ENCODE data around the gene MDM2.
"Not testable (repeated sequence)": the region's sequence is repeated elsewhere in the genome, so short reads cannot be mapped to it uniquely, and the experiment has no call there.

Gene MDM2

DNA sequence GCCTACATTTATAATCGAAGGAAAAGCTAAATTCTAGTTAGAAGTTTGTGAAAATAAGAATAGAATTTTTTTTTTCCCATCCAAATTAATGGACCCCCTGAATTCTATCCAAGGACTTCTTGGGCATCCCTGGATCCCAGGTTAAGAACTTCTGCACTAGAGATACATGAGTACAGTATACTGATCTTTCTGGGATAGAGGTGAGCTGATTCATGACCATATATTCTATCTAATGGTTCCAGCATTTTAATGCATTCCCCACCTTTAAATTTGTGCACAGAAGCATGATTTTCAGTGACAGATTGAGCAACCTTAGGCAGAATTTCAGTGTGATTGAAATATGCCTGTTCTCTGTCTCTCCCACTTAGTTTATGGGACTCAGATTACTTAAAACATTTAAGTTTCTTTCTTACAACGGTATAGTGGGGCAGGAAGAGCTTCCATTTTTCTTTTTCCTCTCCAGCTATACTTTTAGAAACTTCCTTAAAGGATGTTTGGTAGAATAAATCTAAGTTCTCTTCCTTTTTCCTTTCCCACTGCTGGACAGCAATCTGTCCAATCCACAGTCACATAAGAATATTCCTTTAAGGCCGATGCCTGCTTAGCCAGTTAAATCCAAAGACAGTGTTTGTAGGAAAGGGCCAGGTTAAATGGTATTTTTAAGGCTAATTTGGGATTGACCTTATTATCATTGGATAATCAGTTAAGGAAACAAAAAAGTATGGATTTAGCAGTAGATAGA, 6.7 kb downstream of the MDM2 start:
- TF ChIP-seq CTCF (conservative IDR thresholded peaks at IDR 0.05; ENCODE audit: low read depth, low read length) = no peak
- no peak for DNase-seq (ENCODE audit: low read depth)
- H3K4me3 ChIP-seq (ENCODE audit: low read length) = no peak overlapping the region

DNA sequence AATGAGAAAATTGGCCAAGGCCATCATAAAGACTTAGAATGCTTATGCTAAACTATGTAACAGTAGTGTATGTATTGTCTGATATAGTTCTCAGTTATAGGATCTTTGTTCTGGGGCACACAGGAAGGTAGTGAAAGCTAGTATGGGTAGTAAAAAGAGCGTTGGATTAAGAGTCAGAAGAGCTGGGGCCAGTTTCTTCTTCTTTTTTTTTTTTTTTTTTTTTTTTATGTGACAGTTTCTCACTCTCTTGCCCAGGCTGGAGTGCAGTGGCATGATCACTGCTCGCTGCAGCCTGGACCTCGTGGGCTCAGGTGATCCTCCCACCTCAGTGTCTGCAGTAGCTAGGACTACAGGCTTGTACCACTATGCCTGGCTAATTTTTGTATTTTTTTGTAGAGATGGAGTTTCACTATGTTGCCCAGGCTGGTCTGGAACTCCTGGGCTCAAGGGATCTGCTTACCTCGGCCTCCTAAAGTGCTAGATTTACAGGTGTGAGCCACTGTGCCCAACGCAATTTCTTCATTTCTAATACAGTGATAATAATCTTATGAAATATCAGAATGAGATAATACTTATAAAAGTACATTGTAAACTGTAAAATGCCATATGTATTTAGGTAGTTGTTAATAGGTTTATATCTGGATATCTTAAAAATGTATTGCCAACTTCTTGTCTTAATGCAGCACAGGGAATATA, 7.4 kb downstream of the MDM2 start:
- no peak for TF ChIP-seq CTCF (conservative IDR thresholded peaks at IDR 0.05; ENCODE audit: low read depth, low read length)
- no peak for DNase-seq (ENCODE audit: low read depth)
- no peak overlapping the region for H3K4me3 ChIP-seq (ENCODE audit: low read length)

DNA sequence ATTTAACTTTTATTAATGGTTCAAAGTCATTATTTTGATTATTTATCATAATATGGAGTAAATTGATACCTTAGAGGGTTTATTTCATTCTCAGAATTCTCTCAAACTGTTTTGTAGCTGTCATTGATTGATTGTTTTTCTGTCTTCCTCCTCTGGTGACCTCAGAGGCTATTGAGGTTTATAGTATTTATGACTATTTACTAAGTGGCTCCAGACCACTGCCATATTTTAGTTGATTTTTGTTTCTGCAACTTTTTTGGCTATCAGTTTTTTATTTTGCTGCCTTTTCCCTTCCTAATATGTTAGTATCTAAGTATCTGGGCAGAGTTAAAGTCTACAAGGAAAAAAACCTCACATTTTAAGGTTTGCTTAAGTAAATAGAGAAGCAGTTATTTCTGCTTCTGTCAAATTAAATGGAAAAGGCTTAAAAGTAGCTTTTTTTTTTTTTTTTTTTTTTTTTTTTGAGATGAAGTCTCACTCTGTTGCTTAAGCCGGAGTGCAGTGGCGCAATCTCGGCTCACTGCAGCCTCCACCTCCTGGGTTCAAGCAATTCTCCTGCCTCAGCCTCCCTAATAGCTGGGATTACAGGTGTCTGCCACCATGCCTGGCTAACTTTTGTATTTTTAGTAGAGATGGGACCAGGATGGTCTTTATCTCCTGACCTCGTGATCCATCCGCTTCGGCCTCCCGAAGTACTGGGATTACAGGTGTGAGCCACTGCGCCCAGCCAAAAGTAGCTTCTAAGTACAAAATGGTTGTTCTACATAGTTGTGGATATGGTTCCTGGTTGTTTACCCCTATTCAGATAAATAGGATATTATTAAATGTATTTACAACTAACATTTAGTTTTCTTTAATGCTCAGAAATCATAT, 8.2 kb downstream of the MDM2 start:
- no peak overlapping the region for H3K4me3 ChIP-seq (ENCODE audit: low read length)
- TF ChIP-seq CTCF (conservative IDR thresholded peaks at IDR 0.05; ENCODE audit: low read depth, low read length) = no peak
- no peak for DNase-seq (ENCODE audit: low read depth)

GRCh38 chr12:68819481-68819880, 11.5 kb downstream of the MDM2 start:
- DNase-seq (ENCODE audit: low read depth); H3K4me3 ChIP-seq (ENCODE audit: low read length): not testable (repeated sequence)

- no peak overlapping the region for H3K4me3 ChIP-seq (ENCODE audit: low read length)
- TF ChIP-seq CTCF (conservative IDR thresholded peaks at IDR 0.05; ENCODE audit: low read depth, low read length) = no peak
- no peak for DNase-seq (ENCODE audit: low read depth)
Observed at GRCh38 chr12:68821357-68822188, 13.6 kb downstream of the MDM2 start.

DNA sequence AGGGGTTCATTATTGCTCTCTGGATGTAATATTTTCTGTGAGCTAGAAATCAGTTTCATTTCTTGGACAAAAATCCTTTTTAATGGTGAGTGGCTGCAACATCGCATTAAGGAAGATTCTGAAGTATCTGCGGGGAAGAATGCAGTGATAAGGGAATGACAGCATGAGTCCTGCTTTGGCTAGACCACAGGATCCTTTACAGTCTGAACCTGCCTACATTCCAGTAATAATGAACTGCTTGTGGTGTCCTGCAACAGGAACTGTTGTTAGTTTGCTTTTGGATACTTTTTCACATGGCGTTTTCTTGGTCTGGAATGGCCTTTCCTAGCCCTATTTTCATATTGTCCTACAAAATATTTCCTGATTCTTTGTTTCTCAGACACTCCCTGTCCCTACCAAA, 15.7 kb downstream of the MDM2 start:
- DNase-seq (ENCODE audit: low read depth) = no peak
- H3K4me3 ChIP-seq (ENCODE audit: low read length) = no peak overlapping the region
- TF ChIP-seq CTCF (conservative IDR thresholded peaks at IDR 0.05; ENCODE audit: low read depth, low read length) = no peak

DNA sequence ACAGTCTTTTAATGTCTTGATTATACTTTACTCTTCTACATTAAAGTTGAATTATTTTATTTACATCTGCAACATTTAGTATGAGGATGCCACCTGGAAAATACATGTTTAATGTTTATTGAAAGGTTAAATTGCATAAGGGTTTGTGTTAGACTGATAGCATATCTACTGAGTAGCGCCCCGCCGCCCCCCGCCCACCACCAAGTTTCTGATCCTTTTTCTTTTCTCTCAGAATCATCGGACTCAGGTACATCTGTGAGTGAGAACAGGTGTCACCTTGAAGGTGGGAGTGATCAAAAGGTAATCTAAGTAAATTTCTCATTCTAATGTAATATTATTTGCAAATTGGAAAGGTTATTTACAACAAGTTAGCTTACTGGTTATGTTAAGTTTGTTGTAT, 16.2 kb downstream of the MDM2 start:
- DNase-seq (ENCODE audit: low read depth) = no peak
- TF ChIP-seq CTCF (conservative IDR thresholded peaks at IDR 0.05; ENCODE audit: low read depth, low read length) = no peak
- H3K4me3 ChIP-seq (ENCODE audit: low read length) = no peak overlapping the region
